HL-60/S4 (cell line): ENCODE data around the gene KIF3B.
"Not testable (repeated sequence)": the region's sequence is repeated elsewhere in the genome, so short reads cannot be mapped to it uniquely, and the experiment has no call there.

Experiments used
- in situ Hi-C: fragments of 300-500 bp; cut with MboI; formaldehyde crosslinking; loops from 2 replicates; pipeline ENCODE4 v1.14.3; 2022; ENCODE audit warnings: low sequenced_read_pairs

Gene KIF3B

GRCh38 chr20:32382102-32382950 is 104.9 kb downstream of the KIF3B start:
- in situ Hi-C loops: no loop called here

- in situ Hi-C loops: not testable (repeated sequence)
These were observed 106.0 kb downstream of the KIF3B start for GRCh38 chr20:32383441-32383840.
